DND-41 (cell line): ENCODE data around the gene HTRA1.

Source experiments
- EZH2 ChIP-seq: IDR thresholded peaks from 3 replicates; pipeline ENCODE4 v1.6.1; 2012; ENCODE audit warnings: borderline replicate concordance, low read depth, mild to moderate bottlenecking, moderate library complexity, low read length, inconsistent platforms; ENCODE audit not compliant: severe bottlenecking
- TF ChIP-seq, protein P1 (sequence below): IDR thresholded peaks from 2 replicates; pipeline ENCODE4 v1.5.1; 2012; ENCODE audit warnings: borderline replicate concordance, low read length, moderate library complexity, mild to moderate bottlenecking; ENCODE audit not compliant: poor library complexity, severe bottlenecking; ENCODE audit errors: extremely low read depth

DNA sequence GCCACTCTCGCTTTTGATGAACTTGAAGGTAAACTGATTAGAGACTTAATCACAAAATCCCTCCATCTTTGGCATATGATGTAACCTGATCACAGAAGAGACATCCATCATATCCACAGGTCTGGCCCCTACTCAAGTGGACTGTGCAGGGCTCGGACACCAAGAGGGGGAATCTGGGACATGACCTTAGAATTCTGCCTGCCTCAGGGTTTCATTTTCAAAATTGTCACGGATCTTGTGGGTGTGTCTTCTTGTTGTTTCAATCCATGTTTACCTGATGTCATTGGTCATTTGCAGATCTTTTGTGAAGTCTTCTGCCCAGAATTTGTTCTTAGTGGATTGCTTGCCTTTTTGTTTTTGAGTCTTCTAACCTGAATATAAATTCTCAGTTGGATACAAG is 12.8 kb upstream of the HTRA1 start:
- TF ChIP-seq, protein P1, sequence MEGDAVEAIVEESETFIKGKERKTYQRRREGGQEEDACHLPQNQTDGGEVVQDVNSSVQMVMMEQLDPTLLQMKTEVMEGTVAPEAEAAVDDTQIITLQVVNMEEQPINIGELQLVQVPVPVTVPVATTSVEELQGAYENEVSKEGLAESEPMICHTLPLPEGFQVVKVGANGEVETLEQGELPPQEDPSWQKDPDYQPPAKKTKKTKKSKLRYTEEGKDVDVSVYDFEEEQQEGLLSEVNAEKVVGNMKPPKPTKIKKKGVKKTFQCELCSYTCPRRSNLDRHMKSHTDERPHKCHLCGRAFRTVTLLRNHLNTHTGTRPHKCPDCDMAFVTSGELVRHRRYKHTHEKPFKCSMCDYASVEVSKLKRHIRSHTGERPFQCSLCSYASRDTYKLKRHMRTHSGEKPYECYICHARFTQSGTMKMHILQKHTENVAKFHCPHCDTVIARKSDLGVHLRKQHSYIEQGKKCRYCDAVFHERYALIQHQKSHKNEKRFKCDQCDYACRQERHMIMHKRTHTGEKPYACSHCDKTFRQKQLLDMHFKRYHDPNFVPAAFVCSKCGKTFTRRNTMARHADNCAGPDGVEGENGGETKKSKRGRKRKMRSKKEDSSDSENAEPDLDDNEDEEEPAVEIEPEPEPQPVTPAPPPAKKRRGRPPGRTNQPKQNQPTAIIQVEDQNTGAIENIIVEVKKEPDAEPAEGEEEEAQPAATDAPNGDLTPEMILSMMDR = no peak
- no peak for TF ChIP-seq EZH2
